Peyer's patch (tissue), 4 donors: Measurements from ENCODE around the gene MSI2.

ENCODE experiments used
- POLR2A ChIP-seq, 2 donors: fragments of 450-650 bp; IDR thresholded peaks; one replicate each; pipeline ENCODE4 v1.5.1; 2017; ENCODE audit warnings: antibody characterized with exemption in 2 of 2, mild to moderate bottlenecking in 2 of 2, moderate library complexity in 2 of 2
- TF ChIP-seq, protein P1 (sequence below), 6 experiments: fragments of 450-650 bp in 4 of 6; fragments of 200-600 bp in 2 of 6; sonication (generic) in 1 of 6; IDR thresholded peaks; one replicate each; pipeline ENCODE4 v1.5.1; 2017 to 2019; ENCODE audit warnings: antibody characterized with exemption in 6 of 6, mild to moderate bottlenecking in 3 of 6, moderate library complexity in 1 of 6

DNA sequence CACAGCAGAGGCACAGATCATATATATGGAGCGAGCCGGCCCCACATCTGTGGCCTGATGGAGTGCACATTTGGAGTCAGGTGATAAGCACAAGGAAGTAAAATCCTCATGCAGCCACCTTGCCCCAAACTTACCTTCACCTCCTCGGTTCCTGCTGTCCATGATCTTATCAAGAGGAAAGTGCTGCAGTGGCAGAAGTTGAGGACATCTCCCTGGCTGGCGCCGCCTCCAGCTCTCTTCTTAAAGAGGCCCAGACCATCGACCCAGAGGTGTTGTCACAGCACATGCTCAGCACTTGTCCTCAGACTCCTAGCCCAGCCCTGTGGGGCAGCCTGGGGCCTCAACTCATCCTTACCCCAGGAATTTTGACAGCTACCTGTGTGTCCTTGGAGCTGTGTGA lies 276.2 kb downstream of the MSI2 start:
- TF ChIP-seq POLR2A (IDR thresholded peaks at IDR 0.05) = no peak
- TF ChIP-seq, protein P1, sequence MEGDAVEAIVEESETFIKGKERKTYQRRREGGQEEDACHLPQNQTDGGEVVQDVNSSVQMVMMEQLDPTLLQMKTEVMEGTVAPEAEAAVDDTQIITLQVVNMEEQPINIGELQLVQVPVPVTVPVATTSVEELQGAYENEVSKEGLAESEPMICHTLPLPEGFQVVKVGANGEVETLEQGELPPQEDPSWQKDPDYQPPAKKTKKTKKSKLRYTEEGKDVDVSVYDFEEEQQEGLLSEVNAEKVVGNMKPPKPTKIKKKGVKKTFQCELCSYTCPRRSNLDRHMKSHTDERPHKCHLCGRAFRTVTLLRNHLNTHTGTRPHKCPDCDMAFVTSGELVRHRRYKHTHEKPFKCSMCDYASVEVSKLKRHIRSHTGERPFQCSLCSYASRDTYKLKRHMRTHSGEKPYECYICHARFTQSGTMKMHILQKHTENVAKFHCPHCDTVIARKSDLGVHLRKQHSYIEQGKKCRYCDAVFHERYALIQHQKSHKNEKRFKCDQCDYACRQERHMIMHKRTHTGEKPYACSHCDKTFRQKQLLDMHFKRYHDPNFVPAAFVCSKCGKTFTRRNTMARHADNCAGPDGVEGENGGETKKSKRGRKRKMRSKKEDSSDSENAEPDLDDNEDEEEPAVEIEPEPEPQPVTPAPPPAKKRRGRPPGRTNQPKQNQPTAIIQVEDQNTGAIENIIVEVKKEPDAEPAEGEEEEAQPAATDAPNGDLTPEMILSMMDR (IDR thresholded peaks at IDR 0.05) = no peak
